GM12874 (cell line): ENCODE results near the gene TNS4.

Source experiments
- TF ChIP-seq, protein P1 (sequence below): IDR thresholded peaks from 2 replicates; pipeline ENCODE4 v1.5.1; 2011; ENCODE audit warnings: low read depth, mild to moderate bottlenecking, control low read depth, low read length, moderate library complexity; ENCODE audit not compliant: insufficient read depth

Gene TNS4

DNA sequence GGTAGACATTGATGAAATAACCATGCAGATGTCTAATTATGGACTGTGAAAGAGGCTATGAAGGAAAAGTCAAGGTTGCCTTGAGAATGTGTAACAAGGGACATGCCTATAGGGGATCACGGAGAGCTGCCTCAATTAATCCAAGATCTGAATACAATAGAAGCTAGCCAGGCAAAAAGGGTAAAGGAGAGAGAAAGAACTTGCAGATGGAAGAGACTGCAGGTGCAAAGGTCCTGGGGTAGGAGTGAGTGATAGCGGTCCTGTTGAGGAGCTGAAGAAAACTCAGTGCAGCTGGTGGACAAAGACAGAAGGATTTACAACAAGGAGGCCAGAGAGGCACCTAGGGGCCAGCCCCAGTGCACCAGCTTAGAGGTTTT, 15.9 kb upstream of the TNS4 start:
- TF ChIP-seq, protein P1, sequence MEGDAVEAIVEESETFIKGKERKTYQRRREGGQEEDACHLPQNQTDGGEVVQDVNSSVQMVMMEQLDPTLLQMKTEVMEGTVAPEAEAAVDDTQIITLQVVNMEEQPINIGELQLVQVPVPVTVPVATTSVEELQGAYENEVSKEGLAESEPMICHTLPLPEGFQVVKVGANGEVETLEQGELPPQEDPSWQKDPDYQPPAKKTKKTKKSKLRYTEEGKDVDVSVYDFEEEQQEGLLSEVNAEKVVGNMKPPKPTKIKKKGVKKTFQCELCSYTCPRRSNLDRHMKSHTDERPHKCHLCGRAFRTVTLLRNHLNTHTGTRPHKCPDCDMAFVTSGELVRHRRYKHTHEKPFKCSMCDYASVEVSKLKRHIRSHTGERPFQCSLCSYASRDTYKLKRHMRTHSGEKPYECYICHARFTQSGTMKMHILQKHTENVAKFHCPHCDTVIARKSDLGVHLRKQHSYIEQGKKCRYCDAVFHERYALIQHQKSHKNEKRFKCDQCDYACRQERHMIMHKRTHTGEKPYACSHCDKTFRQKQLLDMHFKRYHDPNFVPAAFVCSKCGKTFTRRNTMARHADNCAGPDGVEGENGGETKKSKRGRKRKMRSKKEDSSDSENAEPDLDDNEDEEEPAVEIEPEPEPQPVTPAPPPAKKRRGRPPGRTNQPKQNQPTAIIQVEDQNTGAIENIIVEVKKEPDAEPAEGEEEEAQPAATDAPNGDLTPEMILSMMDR = no peak

DNA sequence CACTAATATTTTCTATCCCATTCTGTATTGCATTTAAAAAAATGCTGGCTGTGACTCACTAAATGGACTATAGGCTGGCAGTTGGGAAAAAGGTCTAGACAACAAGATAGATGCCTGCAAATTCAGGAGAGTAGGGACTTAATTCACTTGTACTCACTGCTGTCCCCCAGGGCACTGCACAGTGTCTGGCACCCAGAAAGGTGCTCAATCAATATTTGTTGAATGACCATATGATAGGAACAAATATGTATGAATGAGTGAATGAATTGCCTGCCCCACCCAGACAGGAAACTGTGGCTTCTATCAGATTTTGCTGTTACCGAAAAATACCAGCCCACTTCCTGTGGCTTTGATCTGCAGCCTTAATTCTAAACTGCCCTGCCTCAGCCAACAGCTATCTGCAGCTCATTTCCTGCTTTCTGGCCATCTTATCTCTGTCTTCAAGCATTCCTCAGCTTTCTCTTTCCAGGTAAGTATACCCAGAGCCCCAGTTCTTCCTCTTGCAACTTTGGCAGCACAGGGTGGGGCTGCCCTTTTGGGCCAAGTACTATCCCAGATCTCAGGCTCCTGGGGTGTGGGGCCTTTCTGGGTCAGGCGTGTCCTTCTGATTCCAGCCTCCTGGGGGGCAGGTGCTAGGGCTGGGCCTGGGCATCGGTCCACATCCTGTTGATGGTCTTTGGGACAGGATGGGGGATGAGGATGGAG, 15.3 kb upstream of the TNS4 start:
- TF ChIP-seq, protein P1 = no peak

GRCh38 chr17:40515491-40516041, 14.1 kb upstream of the TNS4 start:
- TF ChIP-seq, protein P1 = no peak

- TF ChIP-seq, protein P1 = no peak
These were observed 13.6 kb upstream of the TNS4 start for GRCh38 chr17:40515011-40515410.

- TF ChIP-seq, protein P1 = no peak
These were observed 12.8 kb upstream of the TNS4 start for GRCh38 chr17:40514013-40514875.

- TF ChIP-seq, protein P1 = no peak
These were observed 10.3 kb upstream of the TNS4 start for GRCh38 chr17:40511667-40512220.

GRCh38 chr17:40511136-40511535, 9.7 kb upstream of the TNS4 start:
- TF ChIP-seq, protein P1 = no peak
